ENCODE results near the gene RGS11. TPM values are rescaled to one million over a fixed set of nuclear protein-coding genes. Genes with fewer than 3 reads are reported as not detected.

The RGS11 gene
- total and polyA plus RNA-seq, 2 of the 4 experiments (the other 2 are of a cell fraction), result under 0.01 to 0.48 TPM

- H3K79me1 ChIP-seq (ENCODE audit: low read depth in 1 of 2, low read length in 2 of 2), result peaks cover 23 to 45% of the 10 kb centered on the region in 2 experiments
- no peak overlapping the region for H3K14ac ChIP-seq (replicated peaks; ENCODE audit: low read depth, low read length)
- no peak overlapping the region for H4K91ac ChIP-seq (ENCODE audit: insufficient read depth, low read depth, low read length)
- H4K8ac ChIP-seq (ENCODE audit: low read depth in 2 of 2, low read length in 2 of 2), result no peak overlapping the region
- no peak overlapping the region for H4K5ac ChIP-seq (ENCODE audit: low read depth, low read length)
- no peak overlapping the region for H2AK9ac ChIP-seq (replicated peaks; ENCODE audit: low read depth, low read length, poor library complexity)
- DNase-seq, result peak; percentile 12
- H3K18ac ChIP-seq (ENCODE audit: low read depth, low read length), result no peak overlapping the region
- in situ Hi-C loops (cut with MboI; ENCODE audit: low sequenced_read_pairs), result no loop called here
- H3K36me3 ChIP-seq (ENCODE audit: control insufficient read depth, insufficient read depth, low read length), result no peaks in the 10 kb centered on the region
- H3K27ac ChIP-seq (ENCODE audit: insufficient read depth, low read length), result no peak overlapping the region
- H3K4me3 ChIP-seq (ENCODE audit: insufficient read depth, low read depth, low read length), result no peak overlapping the region
- H3K9me1 ChIP-seq (ENCODE audit: insufficient read depth, low read length), result 0 out of 2 replicates have a peak, but pooled peaks cover 8% of the 10 kb centered on the region
- no peak overlapping the region for H2BK5ac ChIP-seq (ENCODE audit: low read depth, low read length, poor library complexity, severe bottlenecking)
- H3K27me3 ChIP-seq (ENCODE audit: control insufficient read depth, insufficient read depth, low read length), result no peaks in the 10 kb centered on the region
- H4K20me1 ChIP-seq (ENCODE audit: insufficient read depth, low read length), result peaks cover 17% of the 10 kb centered on the region
- POLR2A ChIA-PET (ENCODE audit: unreplicated experiment), result no interaction called here
- intact Hi-C loops (cut with micrococcal nuclease), result loop anchor here (5.0 kb wide), 1 partner anchor 92 kb away; no protein-coding TSS in a partner anchor
- dilution Hi-C loops (cut with HindIII; ENCODE audit: low sequenced_read_pairs, unreplicated experiment), result no loop called here
- 0% methylated on average over 1 of the region's 3 CpGs; no CpG with 5 or more reads in 1 of the 2 experiments for WGBS, 2 experiments (ENCODE audit: extremely low coverage in 2 of 2, insufficient read length in 1 of 2)
- no TSS peak for BruUV-seq (replicated peaks)
- H2BK120ac ChIP-seq (ENCODE audit: low read depth, low read length), result no peak overlapping the region
- TF ChIP-seq RAD21 (IDR thresholded peaks at IDR 0.05; ENCODE audit: low read length) (no peak), USF2 (IDR thresholded peaks at IDR 0.05; ENCODE audit: low read depth, low read length) (no peak), MXI1 (IDR thresholded peaks at IDR 0.05; ENCODE audit: borderline replicate concordance, low read depth, low read length) (no peak), MAZ (IDR thresholded peaks at IDR 0.05; ENCODE audit: borderline replicate concordance, low read depth, low read length) (no peak), ELK1 (IDR thresholded peaks at IDR 0.05; ENCODE audit: borderline replicate concordance, low read depth, low read length) (no peak), CEBPB (IDR thresholded peaks at IDR 0.05; ENCODE audit: low read depth, low read length) (no peak), RCOR1 (IDR thresholded peaks at IDR 0.05; ENCODE audit: insufficient replicate concordance, low read length) (no peak), CTCF (conservative IDR thresholded peaks at IDR 0.05; ENCODE audit: low read depth, low read length) (no peak), RFX5 (IDR thresholded peaks at IDR 0.05; ENCODE audit: low read depth, low read length) (no peak), MAFK (IDR thresholded peaks at IDR 0.05; ENCODE audit: low read depth, low read length) (no peak), POLR2A (IDR thresholded peaks at IDR 0.05; ENCODE audit: low read depth, low read length) (no peak), CHD1 (IDR thresholded peaks at IDR 0.05; ENCODE audit: low read depth, low read length) (no peak), SMC3 (IDR thresholded peaks at IDR 0.05; ENCODE audit: low read depth, low read length) (no peak), FOS (IDR thresholded peaks at IDR 0.05; ENCODE audit: low read depth, low read length) (no peak), BHLHE40 (IDR thresholded peaks at IDR 0.05; ENCODE audit: low read depth, low read length) (no peak), NFE2L2 (IDR thresholded peaks at IDR 0.05; ENCODE audit: low read depth, low read length) (no peak)
- peak overlapping the region; percentile 12; the same call in 1 of the 2 replicates for H3K4me2 ChIP-seq (ENCODE audit: low read depth, low read length)
- no peak overlapping the region for H2AFZ ChIP-seq (replicated peaks; ENCODE audit: low read length, poor library complexity)
- CTCF ChIA-PET, result interaction anchor here (1.3 to 1.6 kb wide), 2 partner anchors 12 to 133 kb away, joined by 3 to 5 read pairs; no protein-coding TSS in a partner anchor
- H2BK15ac ChIP-seq (ENCODE audit: low read depth, low read length), result no peak overlapping the region
- ATAC-seq (ENCODE audit: low read depth), result no peak
- H3K4me1 ChIP-seq (ENCODE audit: control insufficient read depth, insufficient read depth, low read length), result peaks cover 4% of the 10 kb centered on the region
- H3K9me3 ChIP-seq (ENCODE audit: control insufficient read depth, insufficient read depth, low read length), result no peaks in the 10 kb centered on the region
- H3K23ac ChIP-seq (ENCODE audit: low read depth, low read length), result no peak overlapping the region
- H2AK5ac ChIP-seq (ENCODE audit: low read depth, low read length), result no peak overlapping the region
- no peak overlapping the region for H3K4ac ChIP-seq (ENCODE audit: low read depth, low read length)
- no peak overlapping the region for H2BK20ac ChIP-seq (ENCODE audit: low read depth, low read length)
- H3K56ac ChIP-seq (ENCODE audit: extremely low read depth, insufficient read depth, low read length), result no peak overlapping the region
- no peak overlapping the region for H3K9ac ChIP-seq (ENCODE audit: low read depth, low read length)
Observed at GRCh38 chr16:239948-240277, 35.8 kb downstream of the RGS11 start.
